Ovary (tissue), 3 donors: Measurements from ENCODE around the gene CCL19.

Source experiments
- CTCF ChIP-seq, 3 donors: fragments of 450-650 bp in 2 of 3; fragments of 200-600 bp in 1 of 3; IDR thresholded peaks; one replicate each; pipeline versions ENCODE4 v1.5.1 to v1.8.0; 2016 to 2022; ENCODE audit warnings: antibody characterized with exemption in 3 of 3, mild to moderate bottlenecking in 1 of 3
- EP300 ChIP-seq: sonication (generic); formaldehyde crosslinking; IDR thresholded peaks from one replicate; pipeline ENCODE4 v1.6.1; 2017; ENCODE audit warnings: antibody characterized with exemption
- donor health status: DM: no; HTN: no; CAD: no.

GRCh38 chr9:34715639-34716215 lies 24.7 kb upstream of the CCL19 start:
- no peak for TF ChIP-seq CTCF (IDR thresholded peaks at IDR 0.05)
- TF ChIP-seq EP300, result no peak
